NCI-H2196 treated with DMSO at 0.1 percent for 48 hours (cell line): Measurements from ENCODE around the gene CRNKL1.
A peak's percentile ranks its signal among the peaks of the same experiment; 100 is the strongest.

Experiments
- DNase-seq: peaks from one replicate; lab custom pipeline; 2025; ENCODE audit not compliant: unreplicated experiment; lab: John Stamatoyannopoulos, UW

CRNKL1 gene

DNA sequence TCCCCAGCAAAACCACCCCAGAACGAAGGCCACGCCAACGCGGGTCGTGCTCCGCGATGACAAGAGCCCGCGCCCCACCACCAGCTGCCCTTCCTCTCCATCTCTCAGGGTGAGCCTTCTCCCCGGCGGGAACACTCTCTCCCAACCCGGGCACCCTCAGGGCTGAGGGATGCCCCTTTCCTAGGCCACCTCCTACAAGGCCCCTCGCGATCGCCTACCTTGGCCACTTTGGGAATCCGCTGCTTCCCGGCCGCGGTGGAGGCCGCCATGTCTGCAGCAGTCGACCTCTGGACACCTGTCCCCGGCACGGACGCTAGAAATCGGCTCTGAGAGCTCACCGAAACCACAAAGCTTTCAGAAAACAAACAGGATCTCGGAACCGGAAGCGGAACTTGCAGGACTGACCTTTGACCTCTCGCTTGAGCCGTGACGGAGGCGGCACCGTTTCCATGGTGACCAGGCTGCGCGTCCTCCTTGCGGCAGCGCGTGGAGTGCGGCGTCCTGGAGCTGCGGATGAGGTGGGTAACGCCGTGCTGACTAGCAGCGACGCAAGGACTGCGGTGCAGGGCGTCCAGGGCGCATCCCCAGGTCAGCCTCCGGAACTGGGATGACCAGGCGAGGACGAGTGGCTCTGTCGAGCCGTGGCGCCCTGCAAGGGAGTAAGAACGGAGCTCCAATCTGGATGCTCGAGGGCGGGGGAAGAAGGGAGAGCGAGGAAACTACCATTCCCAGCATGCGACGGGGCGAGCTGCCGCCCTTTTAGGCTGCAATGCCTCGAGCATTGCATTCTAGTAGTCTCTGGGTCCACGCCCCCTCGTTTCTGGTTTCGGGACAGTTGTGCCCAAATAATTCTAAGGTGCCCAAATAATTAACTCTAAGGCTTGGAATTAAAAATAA lies at the start of gene CRNKL1, which contains the start of gene CFAP61:
Gene CRNKL1, minus strand, starts transcription at position 393 of the 897 bp plus-strand sequence. Its CDS starts 124 bp downstream, at position 269.
Gene CFAP61, plus strand, starts transcription at position 459 of the 897 bp plus-strand sequence. CDS start 4,122 bp downstream, outside the sequence.
- peak; percentile 96 for DNase-seq

DNA sequence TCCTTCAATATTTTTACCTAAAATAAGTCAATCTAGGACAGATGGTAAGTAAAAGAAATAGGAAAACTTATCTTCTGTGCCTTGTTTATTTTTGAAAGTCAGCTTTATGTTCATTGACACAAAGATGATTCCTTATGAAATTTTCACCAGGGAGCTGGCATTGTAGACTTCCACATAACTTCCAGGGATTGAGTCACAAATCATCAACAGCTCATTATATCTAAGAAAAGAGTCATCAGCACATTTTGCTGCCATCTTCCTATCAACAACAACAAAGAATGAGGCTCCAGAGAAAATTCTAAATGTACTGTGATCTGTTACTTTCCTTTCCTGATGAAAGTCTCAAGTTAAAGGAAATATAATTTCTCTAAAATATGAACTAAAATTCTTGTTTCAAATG lies 48.6 kb upstream of the CRNKL1 start:
- no peak for DNase-seq

DNA sequence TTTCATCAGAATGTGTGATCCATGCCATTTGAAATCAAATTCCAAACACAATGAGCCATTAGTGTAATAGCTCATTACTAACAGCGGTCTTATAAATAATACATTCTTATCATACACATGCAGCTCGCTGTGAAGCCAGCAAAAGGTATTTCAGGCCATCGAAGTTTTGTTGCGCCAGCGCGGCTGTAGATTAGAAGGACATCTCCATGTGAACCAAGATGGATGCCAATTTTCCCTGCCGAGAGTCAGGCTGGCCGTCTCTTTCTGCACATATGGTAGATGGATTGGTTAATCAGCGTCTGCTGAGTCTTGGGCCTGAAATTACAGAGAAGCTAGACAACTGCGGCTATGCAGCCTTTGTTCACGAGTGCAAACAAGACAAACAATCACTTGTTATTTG lies 44.2 kb upstream of the CRNKL1 start:
- no peak for DNase-seq

DNA sequence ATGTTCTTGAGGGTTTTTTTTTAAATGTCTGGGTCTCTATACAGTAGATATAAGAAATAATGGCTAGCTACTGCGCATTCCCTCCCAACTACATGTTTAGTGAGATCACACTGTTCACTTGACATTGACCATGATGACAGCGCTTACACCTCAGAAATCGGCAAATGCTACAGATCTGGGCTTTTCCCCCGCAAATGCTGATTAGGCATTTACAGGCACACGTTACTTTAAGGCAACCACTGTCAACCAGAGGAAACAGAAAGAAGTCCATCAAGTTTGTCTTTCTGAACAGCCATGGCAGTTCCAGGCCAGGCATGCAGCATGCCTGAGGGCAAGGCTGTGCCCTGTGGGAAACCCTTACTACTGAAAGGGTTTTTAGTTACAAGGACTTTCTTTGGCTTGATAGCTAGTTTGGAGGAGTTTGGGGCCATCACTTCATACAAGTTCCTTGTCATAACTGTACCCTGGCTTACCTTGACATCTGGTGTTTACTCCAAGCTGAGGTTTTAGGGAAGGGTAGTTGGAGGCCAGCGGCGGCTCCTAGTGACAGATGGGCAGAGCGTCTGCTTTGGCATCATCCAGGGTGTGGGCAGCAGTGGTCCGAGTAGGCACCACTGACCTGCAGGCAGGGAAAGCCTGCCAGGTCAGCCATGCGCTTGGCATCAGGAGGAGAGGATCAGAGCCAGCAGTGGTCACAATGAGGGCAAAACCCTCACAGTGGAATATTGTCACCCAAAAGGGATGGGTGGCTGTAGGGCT lies 43.0 kb upstream of the CRNKL1 start:
- DNase-seq: no peak

DNA sequence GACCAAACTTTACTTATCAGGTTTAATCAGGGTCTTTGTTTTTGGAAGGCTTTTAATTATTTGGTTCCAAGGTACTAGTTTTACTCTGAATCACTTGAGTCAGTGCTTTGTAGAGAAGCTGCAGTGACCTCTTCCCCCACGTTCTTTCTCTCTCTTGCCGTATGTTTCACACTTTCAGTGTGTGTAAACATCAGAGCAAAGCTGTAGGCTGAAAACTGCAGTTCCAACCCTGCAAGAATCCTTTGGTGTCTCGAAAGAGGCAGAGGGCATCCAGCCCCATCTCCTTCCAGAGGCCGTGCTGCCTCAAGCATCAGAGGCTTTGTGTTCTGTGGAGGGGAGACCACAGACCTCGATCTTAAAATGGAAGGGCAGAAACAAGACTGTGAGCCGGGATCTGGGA lies 42.1 kb upstream of the CRNKL1 start:
- DNase-seq: no peak

DNA sequence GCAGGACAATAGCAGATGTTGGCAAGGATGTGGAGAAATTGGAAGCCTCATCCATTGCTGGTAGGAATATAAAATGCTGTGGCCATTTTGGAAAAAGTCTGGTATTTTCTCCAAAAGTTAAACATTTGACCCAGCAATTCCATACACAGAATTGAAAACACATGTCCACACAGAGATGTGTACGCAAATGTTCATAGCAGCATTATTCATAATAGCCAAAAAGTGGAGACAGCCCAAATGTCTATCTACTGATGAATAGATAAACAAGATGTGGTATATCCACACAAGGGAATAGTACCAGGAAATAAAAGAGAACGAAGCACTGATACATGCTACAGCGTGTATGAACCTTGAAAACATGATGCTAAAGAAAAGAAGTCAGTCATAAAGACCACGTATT lies 40.6 kb upstream of the CRNKL1 start:
- no peak for DNase-seq

DNA sequence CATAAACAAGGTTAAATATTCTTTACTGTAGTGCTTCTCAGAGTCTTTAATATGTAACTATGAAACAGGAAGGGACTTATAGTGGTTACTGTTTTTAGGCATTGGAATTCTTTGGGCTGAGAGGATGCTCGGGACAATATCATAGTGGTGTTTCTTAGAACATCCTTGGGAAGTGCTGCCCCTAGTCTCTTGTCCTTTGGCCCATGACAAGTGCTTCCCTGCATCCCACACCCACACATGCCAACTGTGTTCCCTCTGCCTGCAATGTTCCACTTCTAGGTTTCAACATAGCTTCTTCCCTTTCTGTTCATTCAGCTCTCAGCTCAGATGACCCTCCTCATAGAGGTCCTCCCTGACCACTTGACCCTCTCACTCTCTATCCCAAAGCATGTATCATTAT lies 37.7 kb upstream of the CRNKL1 start:
- no peak for DNase-seq

DNA sequence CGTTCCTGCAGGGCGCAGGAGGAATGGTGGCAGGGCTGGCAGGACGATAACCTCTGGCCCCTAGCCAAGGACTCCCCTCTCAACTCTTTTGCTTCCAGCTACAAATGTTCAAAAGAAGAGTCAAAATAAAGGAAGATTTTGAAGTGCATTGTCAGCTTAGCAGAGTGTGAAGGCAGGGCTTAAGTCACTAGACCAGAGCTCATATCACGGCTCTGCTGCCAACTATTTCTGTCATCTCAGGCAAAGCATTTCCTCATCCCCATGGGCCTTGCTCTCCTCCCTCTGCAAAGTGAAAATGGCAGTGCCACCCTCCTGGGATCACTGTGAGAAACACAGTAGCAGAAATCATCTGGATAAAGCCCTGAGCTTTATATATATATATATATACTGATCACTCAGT lies 36.8 kb upstream of the CRNKL1 start:
- no peak for DNase-seq

DNA sequence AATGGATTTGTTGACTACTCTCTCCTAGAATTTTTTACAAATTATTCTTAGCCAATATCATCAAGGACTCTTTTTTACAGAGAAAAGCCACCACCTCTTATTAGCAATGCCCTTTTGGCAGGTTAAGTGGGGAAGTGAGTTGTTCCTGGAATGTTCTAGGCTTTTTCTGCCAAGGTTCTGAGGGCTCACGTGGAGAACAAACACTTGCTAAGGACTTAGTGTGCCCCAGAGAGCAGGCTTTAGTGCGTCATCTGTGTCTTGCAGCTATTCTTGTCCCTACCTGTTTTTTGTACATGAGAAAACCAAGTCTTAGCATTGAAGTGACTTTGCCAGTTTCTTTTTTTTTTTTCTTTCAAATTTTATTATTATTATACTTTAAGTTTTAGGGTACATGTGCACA lies 33.5 kb upstream of the CRNKL1 start:
- no peak for DNase-seq

DNA sequence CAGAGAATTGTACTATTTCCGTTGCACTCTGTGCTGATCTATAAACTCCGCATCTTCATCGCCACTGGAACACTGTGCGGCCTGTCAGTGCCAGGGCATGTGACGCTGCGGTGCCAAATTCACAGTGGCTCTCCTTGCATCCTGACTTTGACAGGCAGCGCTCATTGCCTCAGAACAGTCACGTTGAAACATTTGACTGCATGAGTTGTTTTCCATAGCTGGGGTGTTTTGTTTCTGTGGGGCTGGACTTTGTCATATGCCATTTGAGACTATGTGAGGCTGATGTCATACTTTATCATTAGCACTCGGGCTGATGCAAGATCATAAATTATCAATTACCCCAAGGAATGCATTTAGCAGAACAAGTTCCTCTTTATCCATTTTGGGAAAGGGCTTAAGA lies 32.8 kb upstream of the CRNKL1 start:
- DNase-seq: no peak

DNA sequence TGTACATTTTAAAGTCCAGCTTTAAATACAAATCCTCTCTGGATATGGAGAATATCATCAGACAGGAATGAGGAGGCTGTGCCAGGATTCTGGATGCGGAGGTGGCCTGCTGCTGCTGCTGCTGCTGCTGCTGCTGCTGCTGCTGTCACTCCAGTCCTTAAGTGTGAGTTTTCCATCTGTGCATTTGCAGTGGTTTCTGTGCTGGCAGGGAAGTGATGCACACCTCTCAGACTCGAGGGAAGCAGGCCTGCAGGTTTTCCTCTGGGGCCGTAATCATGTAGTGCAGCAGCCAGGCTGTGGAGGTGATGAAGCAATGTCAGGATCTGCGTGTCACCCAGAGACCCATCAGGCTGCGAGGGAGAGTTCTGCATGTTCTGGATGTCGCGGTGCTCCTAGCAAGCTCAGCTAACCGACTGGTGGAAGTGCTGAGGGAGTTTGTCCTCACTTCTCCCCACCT lies 32.1 kb upstream of the CRNKL1 start:
- no peak for DNase-seq

DNA sequence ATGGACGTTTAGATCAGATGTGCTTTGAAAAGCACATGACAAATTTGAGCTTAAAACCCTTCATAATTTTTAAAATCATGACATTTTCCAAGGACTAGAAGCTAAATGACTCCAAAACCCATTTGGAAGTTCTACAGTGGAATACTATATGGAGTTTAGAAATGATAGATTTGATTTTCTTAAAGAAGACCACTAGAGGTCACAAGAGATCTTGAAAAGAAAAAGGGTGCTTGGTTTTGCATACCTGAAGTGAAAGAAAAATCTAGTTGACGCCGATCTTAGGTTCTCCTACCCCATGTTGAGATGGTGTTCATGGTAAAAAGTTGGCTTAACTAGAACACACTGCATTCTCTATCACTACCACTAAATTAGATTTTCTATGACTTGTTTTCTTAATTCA lies 31.5 kb upstream of the CRNKL1 start:
- DNase-seq: peak; percentile 76

DNA sequence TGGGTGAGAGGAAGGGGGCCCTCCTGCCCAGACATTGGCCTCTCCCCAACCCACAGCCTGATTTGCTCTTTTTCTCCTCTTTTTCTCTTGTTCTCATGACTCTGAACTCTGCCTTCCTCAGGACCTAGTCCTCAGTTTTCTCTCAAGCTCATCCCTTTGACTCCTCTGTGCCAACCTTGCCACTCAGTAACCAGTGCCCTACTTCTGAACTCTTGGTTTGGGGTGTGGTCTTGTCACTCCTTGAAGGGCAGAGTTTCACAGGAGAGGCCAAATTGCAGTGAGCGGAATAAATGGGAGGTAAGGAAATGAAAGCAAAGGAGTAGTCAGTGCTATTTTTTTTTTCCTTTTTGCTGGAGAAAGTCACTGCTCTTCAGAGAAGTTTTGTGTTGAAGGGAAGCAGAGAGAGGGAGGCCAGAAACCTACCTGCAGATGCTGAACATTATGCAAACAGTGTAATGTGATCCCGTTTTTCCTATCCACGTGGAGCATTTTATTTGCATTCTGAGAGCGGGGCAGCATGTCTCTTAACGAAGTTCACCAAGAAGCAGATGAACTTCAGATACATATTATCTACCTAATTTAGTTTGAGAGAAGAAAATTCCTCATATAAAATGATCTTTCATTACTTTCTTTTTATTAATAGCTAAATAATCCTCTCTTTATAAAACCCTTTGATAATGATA lies 27.0 kb upstream of the CRNKL1 start:
- peak; percentile 43 for DNase-seq

DNA sequence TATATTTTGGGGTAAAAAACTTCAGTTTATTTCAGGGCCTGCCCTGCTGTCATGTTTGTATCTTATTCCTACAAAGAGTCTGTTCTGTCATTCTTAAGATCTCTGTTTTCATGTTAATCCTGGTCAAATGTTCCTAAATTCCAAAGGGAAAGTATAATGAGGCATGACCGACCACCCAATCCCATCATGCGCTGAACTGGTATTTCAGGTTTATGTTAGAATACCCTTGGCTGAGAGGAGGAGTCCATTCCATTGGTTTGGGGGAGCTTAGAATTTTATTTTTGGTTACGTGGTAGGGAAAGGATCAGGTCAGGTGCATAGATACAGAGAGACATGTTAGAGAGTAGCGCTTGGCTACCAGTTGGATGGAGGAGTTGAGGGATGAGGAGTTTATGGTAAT lies 25.8 kb upstream of the CRNKL1 start:
- DNase-seq: no peak

DNA sequence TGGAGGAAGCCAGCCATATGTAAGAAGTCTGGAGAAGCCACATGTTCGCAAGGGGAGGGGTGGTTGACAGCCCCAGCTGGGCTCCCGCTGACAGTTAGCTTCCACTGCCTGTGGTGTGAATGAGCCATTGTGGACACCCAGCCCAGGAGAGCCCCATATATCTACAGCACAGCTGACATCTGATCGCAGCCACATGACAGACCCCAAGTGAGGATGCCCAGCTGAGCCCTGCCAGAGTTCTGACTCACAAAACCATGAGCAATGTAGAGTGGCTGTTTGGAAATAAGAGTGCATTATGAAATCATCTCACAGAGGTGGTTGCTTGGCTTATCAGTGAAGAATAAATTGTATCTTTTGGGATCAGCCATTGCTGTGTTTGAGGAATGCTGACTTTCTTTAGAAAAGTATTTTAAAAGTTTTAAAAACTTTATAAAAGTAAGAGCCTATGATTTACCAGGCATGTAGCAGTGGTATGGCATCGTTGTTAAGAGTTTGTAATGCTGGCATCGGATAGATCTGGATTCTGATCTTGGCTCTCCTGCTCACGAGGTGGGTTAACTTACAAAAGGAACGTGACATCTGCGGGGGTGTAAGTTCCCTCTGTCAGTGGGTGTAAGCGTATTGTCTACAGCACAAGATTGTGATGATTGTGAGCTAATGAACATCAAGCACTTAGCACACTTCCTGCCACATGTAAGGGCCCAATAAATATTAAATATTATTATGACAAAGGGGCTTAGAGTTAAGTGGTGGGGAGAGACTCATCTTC lies 24.2 kb upstream of the CRNKL1 start:
- no peak for DNase-seq

DNA sequence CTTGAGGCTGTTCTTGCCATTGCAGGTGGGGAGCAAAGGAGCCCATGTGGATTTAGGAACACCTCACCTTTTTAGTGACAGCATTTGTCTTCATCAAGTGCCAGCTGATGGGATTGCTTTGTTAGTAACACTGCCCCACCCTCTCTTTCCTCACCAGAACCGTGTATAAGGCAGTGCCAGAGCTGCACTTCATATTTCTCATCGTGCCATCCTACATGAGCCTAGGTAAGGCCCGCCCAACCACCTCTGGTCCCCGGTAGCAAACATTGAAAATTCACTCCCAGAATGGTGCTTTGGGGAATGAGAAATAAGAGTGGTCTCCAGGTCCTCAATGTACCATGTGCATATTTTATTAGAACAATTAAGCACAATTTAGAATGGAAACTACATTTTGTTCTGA lies 22.8 kb upstream of the CRNKL1 start:
- no peak for DNase-seq

DNA sequence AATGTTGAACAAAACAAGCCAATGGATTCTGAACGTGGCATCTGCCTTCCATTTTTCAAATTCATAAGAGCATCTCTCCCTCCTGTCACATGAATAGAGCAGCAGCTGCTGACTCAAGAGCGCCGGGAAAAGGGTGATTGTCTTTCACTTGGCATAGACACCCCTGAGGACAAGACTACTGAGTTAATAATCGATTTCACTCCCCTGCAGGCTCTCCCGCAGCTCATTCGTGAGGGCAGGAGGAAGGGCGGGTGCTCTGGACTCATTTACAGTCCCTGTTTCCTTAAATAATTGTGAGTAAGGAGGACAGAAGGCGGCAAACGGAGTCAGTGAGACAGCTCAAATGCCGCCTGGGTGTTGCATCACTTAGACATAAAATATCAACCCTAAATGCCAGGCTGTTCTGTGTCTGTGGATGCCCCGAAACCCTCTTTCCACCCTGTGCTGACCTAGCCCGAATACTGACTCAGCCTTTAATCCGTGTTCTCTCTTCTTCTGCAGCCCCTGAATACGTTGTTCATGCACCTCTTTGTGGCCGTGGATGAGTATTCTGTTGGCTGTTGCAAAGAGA lies 21.6 kb upstream of the CRNKL1 start:
- no peak for DNase-seq

DNA sequence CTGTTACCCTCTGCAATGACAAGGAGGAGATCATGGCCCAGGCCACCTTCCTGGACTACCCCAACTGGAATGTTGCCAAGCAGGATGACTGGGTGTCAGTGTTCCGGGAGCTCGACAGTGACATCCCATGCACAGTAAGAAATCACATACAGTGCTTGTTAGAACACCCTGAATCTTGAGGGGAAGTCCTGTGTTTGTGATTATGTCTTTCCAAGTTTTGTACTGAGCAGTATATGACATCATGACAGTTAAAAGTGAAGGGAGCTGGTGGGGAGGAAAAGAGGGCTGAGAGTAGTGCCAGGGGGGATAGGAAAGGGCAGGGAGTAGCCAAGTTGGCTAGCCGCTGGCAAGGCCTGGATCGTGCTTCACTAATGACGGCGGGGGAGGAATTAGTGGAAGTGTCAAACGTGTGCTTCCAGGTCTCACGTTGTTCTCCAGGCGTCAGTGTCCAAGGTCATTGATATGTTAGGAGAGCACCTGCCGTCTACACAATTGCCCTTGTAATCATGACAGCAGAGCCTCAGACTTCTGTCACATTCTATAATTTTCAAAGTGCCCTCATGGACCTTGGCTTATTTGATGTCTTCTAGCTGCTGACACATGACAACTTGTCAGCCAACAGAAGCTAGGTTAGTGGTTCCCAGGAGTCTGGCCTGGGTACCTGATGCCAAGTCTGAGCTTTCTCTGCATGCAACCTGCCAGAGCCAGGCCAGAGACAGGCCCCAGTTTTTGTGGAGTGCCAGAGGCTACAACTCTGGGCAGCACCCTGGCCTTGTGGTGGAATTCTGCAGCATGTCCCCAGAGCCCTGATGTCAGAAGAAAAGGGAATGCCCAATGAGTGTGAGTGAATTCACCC lies 18.8 kb upstream of the CRNKL1 start:
- DNase-seq: no peak

DNA sequence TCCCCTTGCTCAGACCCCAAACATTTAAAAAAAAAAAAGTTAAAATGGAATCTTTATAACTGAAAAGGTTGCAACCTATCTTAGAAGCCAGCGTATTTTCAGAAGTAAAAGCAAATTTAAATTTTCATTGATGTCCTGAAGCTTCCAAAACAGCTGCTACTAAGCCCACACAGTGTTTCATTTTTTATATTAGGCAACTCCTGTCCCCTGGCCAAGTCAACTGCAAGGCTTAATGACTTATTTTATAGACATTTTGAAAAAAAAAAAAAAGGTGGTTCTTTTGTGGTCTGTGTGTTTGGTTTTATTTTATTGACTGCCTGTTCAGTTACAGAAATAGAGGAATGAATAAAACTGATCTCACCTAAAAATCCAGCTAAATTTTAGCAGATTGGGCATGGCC lies 13.1 kb upstream of the CRNKL1 start:
- no peak for DNase-seq
